ENCODE measurements around the gene PLCXD3.
A peak's percentile ranks its signal among the peaks of the same experiment; 100 is the strongest.

The PLCXD3 gene

GRCh38 chr5:41277476-41278245 lies 232.7 kb downstream of the PLCXD3 start:
- no peak for TF ChIP-seq CTCF (IDR thresholded peaks at IDR 0.05; ENCODE audit: low read depth, low read length)
- no peak overlapping the region for H3K4me3 ChIP-seq (ENCODE audit: low read depth, low read length)

DNA sequence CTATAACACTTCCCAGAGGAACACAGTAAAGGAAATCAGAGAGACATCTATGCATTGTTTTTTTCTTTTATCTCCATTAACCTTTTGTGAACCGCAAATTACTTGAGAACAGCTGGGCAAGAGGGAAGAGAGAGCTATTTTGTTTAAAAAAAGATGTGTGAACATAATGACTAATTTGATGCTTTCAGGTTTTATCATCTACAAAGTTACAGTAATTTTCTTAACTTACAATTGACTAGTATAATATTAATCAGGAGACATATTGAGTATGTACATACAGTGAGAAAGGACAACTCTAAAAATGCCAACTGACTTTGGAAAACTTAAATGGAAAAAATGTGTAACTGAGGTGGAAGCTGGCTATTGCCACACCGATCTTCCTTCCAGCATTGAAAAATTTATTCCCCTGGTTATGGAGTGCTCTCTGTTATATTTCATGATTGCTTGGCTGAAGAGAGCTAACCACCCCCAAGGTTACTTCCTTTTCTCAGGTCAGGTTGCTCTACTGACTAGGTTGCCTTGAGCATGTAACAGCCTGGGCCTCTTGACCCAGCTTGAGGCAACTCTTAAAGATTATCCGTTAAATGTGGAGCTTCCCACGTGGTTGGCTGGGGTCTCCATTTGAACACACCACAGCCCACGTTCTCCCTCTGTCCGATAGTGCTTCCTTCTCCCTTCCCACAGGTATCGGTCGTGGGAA lies 234.4 kb downstream of the PLCXD3 start:
- H3K4me3 ChIP-seq (ENCODE audit: low read depth, low read length): no peak overlapping the region

DNA sequence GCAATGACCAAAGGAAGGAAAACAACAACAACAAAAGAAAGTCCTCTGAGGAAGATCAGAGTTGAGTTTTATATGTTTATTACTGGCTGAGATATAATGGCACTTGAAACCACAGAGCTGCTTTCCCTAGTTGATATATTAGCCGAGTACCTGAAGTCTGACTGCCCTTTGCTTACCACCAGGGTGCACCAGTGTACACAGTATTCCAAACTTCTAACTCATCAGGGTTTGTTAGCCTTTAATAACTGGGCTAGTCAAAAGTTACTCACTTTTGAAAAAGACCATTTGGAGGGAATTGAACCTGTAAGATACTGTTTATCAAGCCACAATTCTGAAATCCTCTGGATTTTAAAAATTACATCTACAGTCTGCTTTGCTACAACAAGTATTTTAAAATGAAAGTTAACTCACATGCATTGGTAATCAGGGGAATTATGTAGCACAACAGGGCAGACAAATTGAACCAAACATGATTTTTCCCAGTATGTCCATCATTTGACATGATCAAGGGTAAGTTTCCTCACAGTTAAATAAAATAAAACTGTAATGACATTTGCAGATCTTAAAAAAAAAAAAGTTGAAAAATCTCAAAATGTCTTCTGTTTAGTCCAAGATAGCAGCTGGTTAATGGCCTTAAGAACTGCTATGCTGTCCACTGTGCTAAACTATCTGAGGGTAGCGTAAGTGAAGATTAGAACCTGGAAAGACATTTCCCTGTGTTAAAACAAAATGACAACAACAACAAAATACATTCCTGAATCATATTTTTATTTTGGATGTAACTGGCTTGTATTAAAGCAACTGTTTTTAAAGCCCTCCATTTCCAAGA lies 239.8 kb downstream of the PLCXD3 start:
- TF ChIP-seq CTCF (IDR thresholded peaks at IDR 0.05; ENCODE audit: low read depth, low read length): peak; percentile 65
- no peak overlapping the region for H3K4me3 ChIP-seq (ENCODE audit: low read depth, low read length)

More for the DNA sequence above, 234.4 kb downstream of the PLCXD3 start:
- TF ChIP-seq CTCF (IDR thresholded peaks at IDR 0.05; ENCODE audit: low read depth, low read length): no peak

- TF ChIP-seq CTCF (IDR thresholded peaks at IDR 0.05; ENCODE audit: low read depth, low read length): no peak
- no peak overlapping the region for H3K4me3 ChIP-seq (ENCODE audit: low read depth, low read length)
Measured at GRCh38 chr5:41268894-41269293, 241.5 kb downstream of the PLCXD3 start.

- no peak for TF ChIP-seq CTCF (IDR thresholded peaks at IDR 0.05; ENCODE audit: low read depth, low read length)
Measured at GRCh38 chr5:41266377-41266776, 244.0 kb downstream of the PLCXD3 start.

DNA sequence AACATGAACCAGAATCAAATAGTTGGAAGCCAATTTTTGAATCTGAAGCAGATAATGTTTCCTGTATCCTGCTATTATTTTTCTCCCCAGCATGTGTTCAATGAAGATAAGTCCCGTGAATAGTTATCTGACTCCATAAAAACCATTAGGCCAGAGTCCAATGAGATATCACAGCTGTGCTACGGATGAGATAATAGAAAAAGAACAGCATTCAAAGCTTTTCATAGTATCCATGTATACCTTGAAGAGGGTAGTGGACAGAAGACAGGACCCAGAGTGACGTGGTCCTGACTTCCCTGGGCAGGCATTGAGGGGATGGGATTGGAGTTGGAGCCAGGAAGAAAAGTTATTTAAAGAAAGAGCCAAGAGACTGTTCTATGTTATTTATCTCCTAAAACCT lies 246.4 kb downstream of the PLCXD3 start:
- no peak for TF ChIP-seq CTCF (IDR thresholded peaks at IDR 0.05; ENCODE audit: low read depth, low read length)
- no peak overlapping the region for H3K4me3 ChIP-seq (ENCODE audit: low read depth, low read length)

More at GRCh38 chr5:41266377-41266776, 244.0 kb downstream of the PLCXD3 start:
- H3K4me3 ChIP-seq (ENCODE audit: low read depth, low read length): no peak overlapping the region
